HL-60 (cell line): ENCODE measurements around the gene CDC42BPB.

Experiments
- CTCF ChIP-seq: IDR thresholded peaks from one replicate; pipeline ENCODE4 v1.5.1; 2011; ENCODE audit warnings: low read length, control low read depth, inconsistent platforms; ENCODE audit not compliant: insufficient read depth
- POLR2AphosphoS5 ChIP-seq: IDR thresholded peaks from 2 replicates; pipeline ENCODE4 v1.6.1; 2012; ENCODE audit warnings: low read depth
- TF ChIP-seq, protein P1 (sequence below): IDR thresholded peaks from 2 replicates; pipeline ENCODE4 v1.6.1; 2012; ENCODE audit warnings: low read depth; ENCODE audit not compliant: insufficient replicate concordance

- TF ChIP-seq CTCF = no peak
- TF ChIP-seq, protein P1, sequence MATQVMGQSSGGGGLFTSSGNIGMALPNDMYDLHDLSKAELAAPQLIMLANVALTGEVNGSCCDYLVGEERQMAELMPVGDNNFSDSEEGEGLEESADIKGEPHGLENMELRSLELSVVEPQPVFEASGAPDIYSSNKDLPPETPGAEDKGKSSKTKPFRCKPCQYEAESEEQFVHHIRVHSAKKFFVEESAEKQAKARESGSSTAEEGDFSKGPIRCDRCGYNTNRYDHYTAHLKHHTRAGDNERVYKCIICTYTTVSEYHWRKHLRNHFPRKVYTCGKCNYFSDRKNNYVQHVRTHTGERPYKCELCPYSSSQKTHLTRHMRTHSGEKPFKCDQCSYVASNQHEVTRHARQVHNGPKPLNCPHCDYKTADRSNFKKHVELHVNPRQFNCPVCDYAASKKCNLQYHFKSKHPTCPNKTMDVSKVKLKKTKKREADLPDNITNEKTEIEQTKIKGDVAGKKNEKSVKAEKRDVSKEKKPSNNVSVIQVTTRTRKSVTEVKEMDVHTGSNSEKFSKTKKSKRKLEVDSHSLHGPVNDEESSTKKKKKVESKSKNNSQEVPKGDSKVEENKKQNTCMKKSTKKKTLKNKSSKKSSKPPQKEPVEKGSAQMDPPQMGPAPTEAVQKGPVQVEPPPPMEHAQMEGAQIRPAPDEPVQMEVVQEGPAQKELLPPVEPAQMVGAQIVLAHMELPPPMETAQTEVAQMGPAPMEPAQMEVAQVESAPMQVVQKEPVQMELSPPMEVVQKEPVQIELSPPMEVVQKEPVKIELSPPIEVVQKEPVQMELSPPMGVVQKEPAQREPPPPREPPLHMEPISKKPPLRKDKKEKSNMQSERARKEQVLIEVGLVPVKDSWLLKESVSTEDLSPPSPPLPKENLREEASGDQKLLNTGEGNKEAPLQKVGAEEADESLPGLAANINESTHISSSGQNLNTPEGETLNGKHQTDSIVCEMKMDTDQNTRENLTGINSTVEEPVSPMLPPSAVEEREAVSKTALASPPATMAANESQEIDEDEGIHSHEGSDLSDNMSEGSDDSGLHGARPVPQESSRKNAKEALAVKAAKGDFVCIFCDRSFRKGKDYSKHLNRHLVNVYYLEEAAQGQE = no peak
- TF ChIP-seq POLR2AphosphoS5 = no peak
Measured at GRCh38 chr14:102940729-102941362, 116.5 kb downstream of the CDC42BPB start.
